ENCODE measurements around the gene SMARCA4. TPM values are rescaled to one million over a fixed set of nuclear protein-coding genes. Genes with fewer than 3 reads are reported as not detected.
"Not testable (repeated sequence)": the region's sequence is repeated elsewhere in the genome, so short reads cannot be mapped to it uniquely, and the experiment has no call there.

SMARCA4 gene
- total RNA-seq, 1 donor from 2014 or later: 274 TPM

DNA sequence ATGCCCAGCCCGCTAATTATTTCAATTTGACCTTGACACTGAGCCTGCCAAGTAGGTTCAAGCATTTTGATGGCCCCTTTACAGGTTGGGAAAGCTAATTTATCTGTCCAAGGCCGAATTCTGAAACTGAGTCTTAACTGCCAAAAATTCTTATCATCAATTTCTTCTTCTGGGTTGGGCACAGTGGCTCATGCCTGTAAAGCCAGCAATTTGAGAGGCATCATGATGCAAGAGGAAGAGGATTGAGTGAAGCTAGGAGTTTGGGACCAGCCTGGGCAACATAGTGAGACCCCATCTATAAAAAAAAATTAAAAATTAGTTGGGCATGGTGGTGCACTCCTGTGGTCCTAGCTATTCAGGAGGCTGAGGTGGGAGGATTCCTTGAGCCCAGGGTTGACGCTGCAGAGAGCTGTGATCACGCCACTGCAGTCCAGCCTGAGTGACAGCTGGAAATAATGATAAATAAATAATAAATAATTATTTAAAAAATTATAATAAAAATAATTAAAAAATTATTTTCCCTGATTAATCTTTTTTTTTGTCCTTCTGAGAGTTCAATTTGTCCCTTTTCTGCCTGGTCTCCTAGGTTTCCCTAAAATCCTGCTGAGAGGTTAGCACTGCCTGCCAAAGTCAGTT lies 127.2 kb downstream of the SMARCA4 start:
- peaks cover 28% of the 10 kb centered on the region for H3K4me1 Mint-ChIP-seq

DNA sequence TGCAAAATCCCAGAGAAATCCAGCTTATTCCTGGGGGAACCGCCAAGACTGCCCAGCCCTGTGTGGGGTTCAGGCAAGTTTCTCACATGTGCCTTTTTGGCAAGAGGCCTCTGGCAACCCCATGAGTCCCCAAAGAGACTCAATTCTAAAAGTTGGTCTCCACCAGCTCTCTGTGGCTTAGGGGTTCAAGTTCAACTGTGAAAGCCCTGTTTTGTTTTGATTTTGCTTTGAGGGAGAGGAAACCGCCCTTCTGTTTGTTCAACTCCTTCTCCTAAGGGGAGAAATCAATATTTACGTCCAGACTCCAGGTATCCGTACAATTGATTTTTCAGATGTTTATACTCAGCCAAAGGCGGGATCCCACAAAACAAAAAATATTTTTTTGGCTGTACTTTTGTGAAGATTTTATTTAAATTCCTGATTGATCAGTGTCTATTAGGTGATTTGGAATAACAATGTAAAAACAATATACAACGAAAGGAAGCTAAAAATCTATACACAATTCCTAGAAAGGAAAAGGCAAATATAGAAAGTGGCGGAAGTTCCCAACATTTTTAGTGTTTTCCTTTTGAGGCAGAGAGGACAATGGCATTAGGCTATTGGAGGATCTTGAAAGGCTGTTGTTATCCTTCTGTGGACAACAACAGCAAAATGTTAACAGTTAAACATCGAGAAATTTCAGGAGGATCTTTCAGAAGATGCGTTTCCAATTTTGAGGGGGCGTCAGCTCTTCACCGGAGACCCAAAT lies 127.8 kb downstream of the SMARCA4 start:
- H3K4me1 Mint-ChIP-seq: peaks cover 28% of the 10 kb centered on the region
- TF ChIP-seq, protein P1, sequence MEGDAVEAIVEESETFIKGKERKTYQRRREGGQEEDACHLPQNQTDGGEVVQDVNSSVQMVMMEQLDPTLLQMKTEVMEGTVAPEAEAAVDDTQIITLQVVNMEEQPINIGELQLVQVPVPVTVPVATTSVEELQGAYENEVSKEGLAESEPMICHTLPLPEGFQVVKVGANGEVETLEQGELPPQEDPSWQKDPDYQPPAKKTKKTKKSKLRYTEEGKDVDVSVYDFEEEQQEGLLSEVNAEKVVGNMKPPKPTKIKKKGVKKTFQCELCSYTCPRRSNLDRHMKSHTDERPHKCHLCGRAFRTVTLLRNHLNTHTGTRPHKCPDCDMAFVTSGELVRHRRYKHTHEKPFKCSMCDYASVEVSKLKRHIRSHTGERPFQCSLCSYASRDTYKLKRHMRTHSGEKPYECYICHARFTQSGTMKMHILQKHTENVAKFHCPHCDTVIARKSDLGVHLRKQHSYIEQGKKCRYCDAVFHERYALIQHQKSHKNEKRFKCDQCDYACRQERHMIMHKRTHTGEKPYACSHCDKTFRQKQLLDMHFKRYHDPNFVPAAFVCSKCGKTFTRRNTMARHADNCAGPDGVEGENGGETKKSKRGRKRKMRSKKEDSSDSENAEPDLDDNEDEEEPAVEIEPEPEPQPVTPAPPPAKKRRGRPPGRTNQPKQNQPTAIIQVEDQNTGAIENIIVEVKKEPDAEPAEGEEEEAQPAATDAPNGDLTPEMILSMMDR (IDR thresholded peaks at IDR 0.05; ENCODE audit: unreplicated experiment): no peak

More for the DNA sequence above, 127.2 kb downstream of the SMARCA4 start:
- Mint-ChIP-seq H3K27ac (peak overlapping the region; percentile 98), H3K36me3 (no peaks in the 10 kb centered on the region), H3K4me3 (peak overlapping the region; percentile 91), H3K27me3 (ENCODE audit: low read depth) (no peaks in the 10 kb centered on the region), H3K9me3 (no peaks in the 10 kb centered on the region)
- DNase-seq (ENCODE audit: low spot score in 2 of 2, unreplicated experiment in 2 of 2): no peak
- TF ChIP-seq, protein P1 (IDR thresholded peaks at IDR 0.05; ENCODE audit: unreplicated experiment): no peak

DNA sequence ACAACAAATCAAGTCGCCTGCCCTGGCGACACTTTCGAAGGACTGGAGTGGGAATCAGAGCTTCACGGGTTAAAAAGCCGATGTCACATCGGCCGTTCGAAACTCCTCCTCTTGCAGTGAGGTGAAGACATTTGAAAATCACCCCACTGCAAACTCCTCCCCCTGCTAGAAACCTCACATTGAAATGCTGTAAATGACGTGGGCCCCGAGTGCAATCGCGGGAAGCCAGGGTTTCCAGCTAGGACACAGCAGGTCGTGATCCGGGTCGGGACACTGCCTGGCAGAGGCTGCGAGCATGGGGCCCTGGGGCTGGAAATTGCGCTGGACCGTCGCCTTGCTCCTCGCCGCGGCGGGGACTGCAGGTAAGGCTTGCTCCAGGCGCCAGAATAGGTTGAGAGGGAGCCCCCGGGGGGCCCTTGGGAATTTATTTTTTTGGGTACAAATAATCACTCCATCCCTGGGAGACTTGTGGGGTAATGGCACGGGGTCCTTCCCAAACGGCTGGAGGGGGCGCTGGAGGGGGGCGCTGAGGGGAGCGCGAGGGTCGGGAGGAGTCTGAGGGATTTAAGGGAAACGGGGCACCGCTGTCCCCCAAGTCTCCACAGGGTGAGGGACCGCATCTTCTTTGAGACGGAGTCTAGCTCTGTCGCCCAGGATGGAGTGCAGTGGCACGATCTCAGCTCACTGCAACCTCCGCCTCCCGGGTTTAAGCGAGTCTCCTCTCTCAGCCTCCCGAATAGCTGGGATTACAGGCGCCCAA lies 128.6 kb downstream of the SMARCA4 start, which contains the start of gene LDLR:
TSS of gene LDLR (plus strand) at position 210 of the 760 bp plus-strand sequence. CDS start at position 296, 86 bp downstream.
- Mint-ChIP-seq H3K27me3 (ENCODE audit: low read depth) (no peaks in the 10 kb centered on the region), H3K4me1 (peaks cover 24% of the 10 kb centered on the region), H3K27ac (peak within 1 kb of the TSS; percentile 98), H3K36me3 (peaks cover 2% of the 10 kb centered on the region), H3K4me3 (peak within 1 kb of the TSS; percentile 91), H3K9me3 (no peaks in the 10 kb centered on the region)
- DNase-seq (ENCODE audit: low spot score in 2 of 2, unreplicated experiment in 2 of 2): peak; percentile 42 to 71
- TF ChIP-seq, protein P1 (IDR thresholded peaks at IDR 0.05; ENCODE audit: unreplicated experiment): no peak

More for the DNA sequence above, 127.8 kb downstream of the SMARCA4 start:
- DNase-seq (ENCODE audit: low spot score in 2 of 2, unreplicated experiment in 2 of 2): no peak
- Mint-ChIP-seq H3K27me3 (ENCODE audit: low read depth) (no peaks in the 10 kb centered on the region), H3K9me3 (no peaks in the 10 kb centered on the region), H3K36me3 (peaks cover 1% of the 10 kb centered on the region), H3K27ac (peak overlapping the region; percentile 98), H3K4me3 (peak overlapping the region; percentile 91)

DNA sequence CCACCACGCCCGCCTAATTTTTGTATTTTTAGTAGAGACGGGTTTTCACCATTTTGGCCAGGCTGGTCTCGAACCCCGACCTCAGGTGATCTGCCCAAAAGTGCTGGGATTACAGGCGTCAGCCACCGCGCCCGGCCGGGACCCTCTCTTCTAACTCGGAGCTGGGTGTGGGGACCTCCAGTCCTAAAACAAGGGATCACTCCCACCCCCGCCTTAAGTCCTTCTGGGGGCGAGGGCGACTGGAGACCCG lies 129.1 kb downstream of the SMARCA4 start:
- Mint-ChIP-seq H3K4me1 (peaks cover 24% of the 10 kb centered on the region), H3K4me3 (peak overlapping the region; percentile 91), H3K27ac (peak overlapping the region; percentile 98)
- not testable (repeated sequence) for DNase-seq (ENCODE audit: low spot score in 2 of 2, unreplicated experiment in 2 of 2); H3K36me3 Mint-ChIP-seq; H3K27me3 Mint-ChIP-seq (ENCODE audit: low read depth); H3K9me3 Mint-ChIP-seq

DNA sequence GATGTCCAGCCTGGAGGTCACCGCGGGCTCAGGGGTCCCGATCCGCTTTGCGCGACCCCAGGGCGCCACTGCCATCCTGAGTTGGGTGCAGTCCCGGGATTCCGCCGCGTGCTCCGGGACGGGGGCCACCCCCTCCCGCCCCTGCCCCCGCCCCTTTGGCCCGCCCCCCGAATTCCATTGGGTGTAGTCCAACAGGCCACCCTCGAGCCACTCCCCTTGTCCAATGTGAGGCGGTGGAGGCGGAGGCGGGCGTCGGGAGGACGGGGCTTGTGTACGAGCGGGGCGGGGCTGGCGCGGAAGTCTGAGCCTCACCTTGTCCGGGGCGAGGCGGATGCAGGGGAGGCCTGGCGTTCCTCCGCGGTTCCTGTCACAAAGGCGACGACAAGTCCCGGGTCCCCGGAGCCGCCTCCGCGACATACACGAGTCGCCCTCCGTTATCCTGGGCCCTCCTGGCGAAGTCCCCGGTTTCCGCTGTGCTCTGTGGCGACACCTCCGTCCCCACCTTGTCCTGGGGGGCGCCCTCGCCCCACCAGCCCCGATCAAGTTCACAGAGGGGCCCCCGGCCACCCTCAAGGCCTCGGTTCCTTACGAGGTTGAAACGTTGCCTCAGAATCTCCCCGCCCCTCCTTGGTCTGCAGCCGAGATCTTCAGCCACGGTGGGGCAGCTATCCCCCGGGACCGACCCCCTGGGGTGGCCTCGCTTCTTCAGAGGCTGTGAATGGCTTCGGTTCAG lies 129.6 kb downstream of the SMARCA4 start:
- TF ChIP-seq, protein P1 (IDR thresholded peaks at IDR 0.05; ENCODE audit: unreplicated experiment): no peak

More for the DNA sequence above, 129.6 kb downstream of the SMARCA4 start:
- H3K9me3 Mint-ChIP-seq: no peaks in the 10 kb centered on the region
- H3K4me1 Mint-ChIP-seq: peaks cover 24% of the 10 kb centered on the region
- peaks cover 5% of the 10 kb centered on the region for H3K36me3 Mint-ChIP-seq
- peak; percentile 93 to 94 for DNase-seq (ENCODE audit: low spot score in 2 of 2, unreplicated experiment in 2 of 2)
- H3K4me3 Mint-ChIP-seq: peak overlapping the region; percentile 91
- no peaks in the 10 kb centered on the region for H3K27me3 Mint-ChIP-seq (ENCODE audit: low read depth)
- H3K27ac Mint-ChIP-seq: peak overlapping the region; percentile 98

Measured in mesothelial cell of epicardium (in vitro differentiated cells).